ENCODE data around the gene ROR2. TPM values are rescaled to one million over a fixed set of nuclear protein-coding genes. Genes with fewer than 3 reads are reported as not detected.
A peak's percentile ranks its signal among the peaks of the same experiment; 100 is the strongest.

Gene ROR2
- total and polyA plus RNA-seq, 5 experiments from 2014 or later, result not detected

GRCh38 chr9:91890662-91891061, 59.4 kb downstream of the ROR2 start:
- DNase-seq, result no peak
- ATAC-seq, result no peak
- Mint-ChIP-seq H3K4me3 (no peak overlapping the region), H3K27ac (no peak overlapping the region), H3K4me1 (peaks cover 0 to 2% (median 0%) of the 10 kb centered on the region in 4 donors), H3K36me3 (no peaks in the 10 kb centered on the region), H3K27me3 (peaks cover 12 to 36% (median 13%) of the 10 kb centered on the region in 5 donors), H3K9me3 (no peaks in the 10 kb centered on the region)
- POLR2A ChIA-PET, result no interaction called here

GRCh38 chr9:91889161-91889911, 60.7 kb downstream of the ROR2 start:
- no peak overlapping the region for H3K4me3 Mint-ChIP-seq
- peaks cover 0 to 2% (median 0%) of the 10 kb centered on the region in 4 donors for H3K4me1 Mint-ChIP-seq
- peaks cover 10 to 33% (median 13%) of the 10 kb centered on the region in 5 donors for H3K27me3 Mint-ChIP-seq
- POLR2A ChIA-PET, result no interaction called here
- ATAC-seq (no peak), DNase-seq (no peak)
- no peaks in the 10 kb centered on the region for H3K9me3 Mint-ChIP-seq
- no peak overlapping the region for H3K27ac Mint-ChIP-seq
- no peaks in the 10 kb centered on the region for H3K36me3 Mint-ChIP-seq

GRCh38 chr9:91886414-91887076, 63.5 kb downstream of the ROR2 start:
- H3K36me3 Mint-ChIP-seq, result no peaks in the 10 kb centered on the region
- no peak overlapping the region for H3K27ac Mint-ChIP-seq
- POLR2A ChIA-PET, result no interaction called here
- peaks cover 2 to 20% (median 7%) of the 10 kb centered on the region in 5 donors for H3K27me3 Mint-ChIP-seq
- no peaks in the 10 kb centered on the region for H3K9me3 Mint-ChIP-seq
- no peak for ATAC-seq
- no peak overlapping the region for H3K4me3 Mint-ChIP-seq
- no peak for DNase-seq
- peaks cover 0 to 2% (median 0%) of the 10 kb centered on the region in 4 donors for H3K4me1 Mint-ChIP-seq

- ATAC-seq, result no peak
- no peaks in the 10 kb centered on the region for H3K9me3 Mint-ChIP-seq
- H3K36me3 Mint-ChIP-seq, result no peaks in the 10 kb centered on the region
- peaks cover 0 to 2% (median 0%) of the 10 kb centered on the region in 4 donors for H3K4me1 Mint-ChIP-seq
- no peak overlapping the region for H3K4me3 Mint-ChIP-seq
- no peak for DNase-seq
- POLR2A ChIA-PET, result no interaction called here
- H3K27ac Mint-ChIP-seq, result no peak overlapping the region
- peaks cover 2 to 20% (median 7%) of the 10 kb centered on the region in 5 donors for H3K27me3 Mint-ChIP-seq
Observed at GRCh38 chr9:91885746-91886413, 64.1 kb downstream of the ROR2 start.

GRCh38 chr9:91884696-91885687, 65.0 kb downstream of the ROR2 start:
- ATAC-seq (no peak), DNase-seq (no peak)
- Mint-ChIP-seq H3K36me3 (no peaks in the 10 kb centered on the region), H3K9me3 (no peaks in the 10 kb centered on the region), H3K27ac (no peak overlapping the region), H3K4me1 (peaks cover 0 to 2% (median 0%) of the 10 kb centered on the region in 4 donors), H3K27me3 (peaks cover 2 to 20% (median 7%) of the 10 kb centered on the region in 5 donors), H3K4me3 (no peak overlapping the region)
- POLR2A ChIA-PET, result no interaction called here

- ATAC-seq (no peak), DNase-seq (no peak)
- H3K9me3 Mint-ChIP-seq, result no peaks in the 10 kb centered on the region
- H3K36me3 Mint-ChIP-seq, result no peaks in the 10 kb centered on the region
- POLR2A ChIA-PET, result no interaction called here
- H3K27ac Mint-ChIP-seq, result peak overlapping the region in 1 of 10 donors; percentile 22
- H3K27me3 Mint-ChIP-seq, result peaks cover 2 to 15% (median 6%) of the 10 kb centered on the region in 5 donors
- H3K4me1 Mint-ChIP-seq, result peaks cover 0 to 2% (median 0%) of the 10 kb centered on the region in 4 donors
- no peak overlapping the region for H3K4me3 Mint-ChIP-seq
Observed at GRCh38 chr9:91884153-91884552, 65.9 kb downstream of the ROR2 start.

- POLR2A ChIA-PET, result no interaction called here
- DNase-seq (no peak), ATAC-seq (no peak)
- peaks cover 0 to 2% (median 0%) of the 10 kb centered on the region in 4 donors for H3K4me1 Mint-ChIP-seq
- H3K36me3 Mint-ChIP-seq, result no peaks in the 10 kb centered on the region
- no peaks in the 10 kb centered on the region for H3K9me3 Mint-ChIP-seq
- no peak overlapping the region for H3K27ac Mint-ChIP-seq
- no peak overlapping the region for H3K4me3 Mint-ChIP-seq
- peaks cover 2 to 9% (median 4%) of the 10 kb centered on the region in 5 donors for H3K27me3 Mint-ChIP-seq
Observed at GRCh38 chr9:91883503-91883902, 66.5 kb downstream of the ROR2 start.

- DNase-seq (no peak), ATAC-seq (no peak)
- H3K36me3 Mint-ChIP-seq, result no peaks in the 10 kb centered on the region
- H3K27ac Mint-ChIP-seq, result no peak overlapping the region
- no peak overlapping the region for H3K4me3 Mint-ChIP-seq
- H3K4me1 Mint-ChIP-seq, result peaks cover 0 to 2% (median 0%) of the 10 kb centered on the region in 4 donors
- POLR2A ChIA-PET, result no interaction called here
- H3K27me3 Mint-ChIP-seq, result peaks cover 0 to 4% (median 2%) of the 10 kb centered on the region in 5 donors
- H3K9me3 Mint-ChIP-seq, result no peaks in the 10 kb centered on the region
Observed at GRCh38 chr9:91882627-91883026, 67.4 kb downstream of the ROR2 start.

- Mint-ChIP-seq H3K4me1 (no peaks in the 10 kb centered on the region), H3K4me3 (no peak overlapping the region), H3K27me3 (peaks cover 0 to 6% (median 0%) of the 10 kb centered on the region in 5 donors), H3K36me3 (no peaks in the 10 kb centered on the region), H3K9me3 (no peaks in the 10 kb centered on the region), H3K27ac (no peak overlapping the region)
- no peak for DNase-seq
- ATAC-seq, result no peak
- POLR2A ChIA-PET, result no interaction called here
Observed at GRCh38 chr9:91880378-91880972, 69.6 kb downstream of the ROR2 start.

- DNase-seq (no peak), ATAC-seq (no peak)
- H3K36me3 Mint-ChIP-seq, result no peaks in the 10 kb centered on the region
- no peaks in the 10 kb centered on the region for H3K9me3 Mint-ChIP-seq
- H3K4me3 Mint-ChIP-seq, result no peak overlapping the region
- POLR2A ChIA-PET, result no interaction called here
- no peak overlapping the region for H3K27ac Mint-ChIP-seq
- H3K27me3 Mint-ChIP-seq, result peaks cover 0 to 8% (median 0%) of the 10 kb centered on the region in 5 donors
- no peaks in the 10 kb centered on the region for H3K4me1 Mint-ChIP-seq
Observed at GRCh38 chr9:91879231-91879630, 70.8 kb downstream of the ROR2 start.

- H3K27ac Mint-ChIP-seq, result no peak overlapping the region
- no peaks in the 10 kb centered on the region for H3K9me3 Mint-ChIP-seq
Observed at GRCh38 chr9:91873637-91874051, 76.4 kb downstream of the ROR2 start.

More at GRCh38 chr9:91873637-91874051, 76.4 kb downstream of the ROR2 start:
- no peak overlapping the region for H3K4me3 Mint-ChIP-seq
- DNase-seq (no peak), ATAC-seq (no peak)
- no peaks in the 10 kb centered on the region for H3K36me3 Mint-ChIP-seq
- H3K4me1 Mint-ChIP-seq, result no peaks in the 10 kb centered on the region
- POLR2A ChIA-PET, result no interaction called here
- peaks cover 0 to 5% (median 4%) of the 10 kb centered on the region in 5 donors for H3K27me3 Mint-ChIP-seq

Measured in naive thymus-derived CD8-positive, alpha-beta T cell (primary cell).